Stimulated activated CD8-positive, alpha-beta memory T cell treated with anti-CD3 and anti-CD28 coated beads, Interleukin-12 subunit alpha, Interleukin-12 subunit beta, amount 100 ng/mL, for 4 hours (primary cell): ENCODE results near the gene SDC1.
"Not testable (repeated sequence)": the region's sequence is repeated elsewhere in the genome, so short reads cannot be mapped to it uniquely, and the experiment has no call there.

ENCODE experiments used
- DNase-seq: peaks from one replicate; pipeline ENCODE4 v3.0.0-alpha.2; 2020; ENCODE audit warnings: low read depth

SDC1 gene

DNA sequence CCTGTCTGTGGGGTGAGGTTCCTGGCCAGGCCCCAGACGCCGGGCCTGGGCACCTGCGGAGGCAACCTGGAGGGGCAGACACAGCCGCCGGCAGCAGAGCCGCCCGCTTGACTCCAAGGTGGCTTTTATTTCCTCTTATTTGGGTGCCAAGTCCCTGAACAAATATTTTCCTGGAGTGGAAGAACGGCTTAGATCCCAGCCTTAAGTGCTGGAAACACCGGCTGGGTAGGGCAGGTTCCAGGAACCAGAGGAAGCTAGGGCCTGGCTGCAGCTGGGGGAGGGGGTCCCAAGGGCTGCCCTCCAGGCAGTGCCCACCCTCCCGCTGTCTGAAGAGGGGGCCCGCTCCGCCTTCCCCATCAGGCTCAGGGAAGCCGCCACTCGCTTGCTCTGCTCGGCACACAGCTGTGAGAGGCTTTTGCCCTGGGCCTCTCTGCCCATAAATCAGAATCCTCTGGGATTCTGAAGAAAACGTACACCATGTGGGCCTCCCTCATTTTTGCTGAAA is 28.2 kb downstream of the SDC1 start:
- DNase-seq, result no peak

DNA sequence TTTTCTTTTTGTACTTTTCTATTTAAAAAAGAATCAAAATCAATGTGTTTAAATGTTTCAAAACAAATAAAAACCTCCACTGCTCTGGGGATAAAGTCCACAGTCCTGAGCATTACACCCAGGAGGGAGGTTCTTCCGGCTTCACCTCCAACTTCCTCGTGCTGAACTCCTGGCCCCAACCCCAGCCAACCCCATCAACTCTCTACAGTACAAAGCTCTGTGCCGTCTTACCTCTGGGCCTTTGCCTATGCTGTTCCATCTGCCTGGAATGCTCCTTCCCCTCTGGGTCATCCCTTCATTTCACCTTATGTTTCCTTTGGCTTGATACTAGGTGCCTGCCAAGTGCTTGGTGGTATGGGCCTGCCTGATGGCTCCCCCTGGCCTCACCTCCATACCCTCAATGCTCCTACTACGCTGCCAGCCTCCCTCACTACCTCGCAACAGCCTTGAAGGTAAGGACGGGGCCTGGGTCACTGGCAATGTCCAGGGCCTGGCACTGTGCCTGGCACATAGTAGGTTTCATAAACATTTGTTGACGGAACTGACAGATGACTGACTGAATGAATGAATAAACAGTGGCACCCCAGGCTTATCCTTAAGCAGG is 28.8 kb downstream of the SDC1 start:
- no peak for DNase-seq

DNA sequence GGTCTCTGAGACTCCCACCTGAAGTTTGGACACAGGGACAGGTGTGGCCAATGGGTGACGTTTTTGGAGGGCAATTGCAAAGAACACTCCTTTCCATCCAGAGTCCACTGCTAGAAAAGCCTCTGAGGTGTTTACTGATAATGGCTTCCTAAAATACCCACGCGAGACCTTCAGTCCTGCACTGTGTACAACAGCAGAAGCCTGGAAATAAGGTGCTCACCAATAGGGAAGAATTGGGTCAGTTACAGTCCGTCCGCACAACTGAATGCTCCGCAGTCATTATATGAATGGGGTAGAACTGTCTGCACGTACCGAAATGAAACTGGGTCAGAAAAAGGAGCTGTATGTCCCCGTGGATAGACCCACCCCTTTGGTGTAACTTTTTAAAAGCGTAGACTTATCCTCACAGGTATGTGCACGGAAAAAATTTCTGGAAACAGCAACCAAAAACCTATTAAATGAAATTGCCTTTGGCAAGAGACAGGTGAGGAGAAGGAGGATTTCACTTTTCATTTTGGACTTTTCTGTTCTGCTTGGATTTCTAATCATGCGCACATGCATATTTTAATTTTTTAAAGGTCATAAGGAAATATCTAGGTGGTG is 29.4 kb downstream of the SDC1 start:
- no peak for DNase-seq

DNA sequence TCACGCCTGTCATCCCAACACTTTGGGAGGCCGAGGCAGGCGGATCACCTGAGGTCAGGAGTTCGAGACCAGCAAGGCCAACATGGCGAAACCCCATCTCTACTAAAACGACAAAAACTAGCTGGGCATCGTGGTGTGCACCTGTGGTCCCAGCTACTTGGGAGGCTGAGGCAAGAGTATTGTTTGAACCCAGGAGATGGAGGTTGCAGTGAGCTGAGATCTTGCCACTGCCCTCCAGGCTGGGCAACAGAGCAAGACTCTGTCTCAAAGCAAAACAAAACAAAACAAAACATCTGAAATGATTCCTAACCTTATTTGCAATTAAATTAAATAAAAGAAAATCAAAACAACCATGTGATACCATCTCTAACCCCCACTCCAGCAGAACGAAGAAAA is 29.9 kb downstream of the SDC1 start:
- DNase-seq, result not testable (repeated sequence)

DNA sequence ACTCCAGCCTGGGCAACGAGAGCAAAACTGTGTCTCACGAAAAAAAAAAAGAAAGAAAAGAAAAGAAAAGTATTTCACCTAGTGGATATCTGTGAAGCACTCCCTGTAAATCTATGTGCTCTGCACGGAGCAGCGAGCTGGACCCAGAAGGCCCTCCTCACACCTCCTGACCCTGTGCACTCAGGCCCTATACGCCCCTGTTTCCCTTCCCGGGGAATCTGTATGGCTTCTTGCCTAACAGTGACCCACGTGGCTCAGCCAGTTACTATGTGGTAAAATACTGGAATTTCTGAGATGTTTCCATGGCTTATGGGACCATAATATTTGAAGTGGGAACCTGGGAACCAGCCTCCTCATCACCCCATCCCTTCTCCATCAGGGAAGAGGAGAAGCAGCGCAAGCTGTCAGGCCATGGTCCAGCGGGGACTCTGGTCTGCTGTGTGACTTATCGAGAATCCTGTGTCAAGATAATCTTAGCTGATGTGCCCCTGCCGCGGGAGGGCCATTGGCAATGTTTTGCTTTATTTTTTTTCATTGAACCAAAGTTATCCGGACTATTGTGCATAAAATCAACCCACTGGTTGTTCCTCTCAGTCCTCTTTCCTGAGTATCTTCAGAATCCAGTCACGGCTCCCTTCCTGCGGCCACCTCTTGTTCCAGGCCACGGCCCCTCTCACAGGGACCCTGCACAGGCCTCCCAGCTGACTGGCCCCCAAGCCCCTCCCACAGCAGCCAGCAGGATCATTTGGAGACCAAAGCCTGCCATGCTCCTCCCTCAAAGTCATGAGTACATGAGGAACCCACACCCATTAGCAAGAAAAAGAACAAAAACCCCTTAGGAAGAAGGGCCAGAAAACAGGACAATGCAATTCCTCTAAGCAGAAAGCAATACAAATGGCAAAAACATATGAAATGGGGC is 30.6 kb downstream of the SDC1 start:
- no peak for DNase-seq

DNA sequence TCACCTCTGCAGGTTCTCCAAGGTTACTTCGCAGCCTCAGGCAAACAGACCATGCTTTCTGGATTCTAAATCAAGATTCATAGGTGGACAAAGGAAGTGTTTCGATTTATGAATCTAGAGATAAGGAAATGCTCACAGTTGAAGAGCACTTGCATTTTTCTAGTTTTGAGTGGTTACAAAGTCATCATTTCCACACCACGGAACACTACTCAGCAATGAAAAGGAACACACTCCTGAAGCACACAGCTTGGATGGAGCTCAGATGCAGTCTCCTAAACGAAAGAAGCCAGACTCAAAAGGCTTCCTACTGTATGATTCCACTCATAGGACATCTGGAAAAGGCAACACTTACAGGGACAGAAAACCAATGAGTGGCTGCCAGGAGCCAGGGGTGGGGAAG is 31.7 kb downstream of the SDC1 start:
- no peak for DNase-seq

DNA sequence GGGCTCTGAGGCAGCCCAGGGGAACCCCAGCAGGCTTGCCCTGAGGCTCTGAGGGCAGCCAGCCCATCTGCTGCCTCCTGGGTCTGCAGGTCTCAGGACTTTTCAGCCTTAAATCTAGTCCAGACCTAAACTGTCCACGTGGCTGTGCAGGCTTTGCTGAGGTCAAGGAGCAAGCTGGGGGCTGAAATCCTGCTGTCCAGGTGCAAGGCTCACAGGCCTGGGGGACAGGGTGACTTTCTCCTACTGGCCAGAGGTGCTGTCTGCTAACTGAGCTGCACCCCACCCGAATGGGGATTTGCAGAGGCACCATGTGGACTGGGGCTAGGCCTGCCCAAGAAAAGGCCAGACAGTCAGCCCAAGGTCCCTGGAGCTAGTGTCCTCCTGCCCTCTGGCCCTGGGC is 32.1 kb downstream of the SDC1 start:
- DNase-seq, result no peak

DNA sequence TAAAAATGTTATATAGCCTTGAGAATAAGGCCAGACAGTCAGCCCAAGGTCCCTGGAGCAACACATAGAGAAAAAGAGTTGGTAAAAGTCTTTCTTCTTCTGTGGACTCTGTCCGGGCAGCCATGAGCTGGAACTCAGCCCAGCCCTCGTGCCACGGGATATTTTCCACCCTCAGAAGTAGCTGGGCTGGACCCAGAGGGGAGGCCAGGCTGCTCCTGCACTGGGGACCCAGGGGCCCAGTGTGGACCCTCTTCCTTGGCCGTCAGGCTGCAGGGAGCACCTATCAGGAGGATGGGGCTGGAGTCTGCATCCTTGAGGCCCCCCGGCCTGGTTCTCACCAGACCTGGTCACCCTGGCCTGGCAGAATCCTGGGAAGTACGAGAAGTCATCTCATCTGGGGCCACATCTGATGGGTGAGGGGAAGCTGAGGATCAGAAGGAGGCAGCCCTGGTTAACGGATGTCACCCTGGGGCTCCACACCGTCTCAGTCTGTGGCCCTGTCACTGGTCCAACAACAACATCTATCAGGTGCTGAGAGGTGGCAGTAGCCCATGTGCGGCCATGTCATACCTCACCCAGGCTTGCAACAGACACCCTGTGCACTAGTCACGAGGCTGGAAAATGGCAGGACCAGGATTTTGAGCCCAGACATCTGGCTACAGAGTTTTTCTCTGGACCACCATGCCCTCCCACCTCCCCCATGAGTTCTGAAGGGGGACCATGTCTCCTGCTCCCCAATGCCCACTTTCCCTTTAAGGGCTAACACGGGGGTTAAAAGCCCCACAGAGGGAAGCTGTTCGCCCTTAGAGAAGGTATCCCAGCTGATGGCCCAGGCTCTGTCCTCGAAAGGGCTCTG is 33.0 kb downstream of the SDC1 start:
- no peak for DNase-seq

DNA sequence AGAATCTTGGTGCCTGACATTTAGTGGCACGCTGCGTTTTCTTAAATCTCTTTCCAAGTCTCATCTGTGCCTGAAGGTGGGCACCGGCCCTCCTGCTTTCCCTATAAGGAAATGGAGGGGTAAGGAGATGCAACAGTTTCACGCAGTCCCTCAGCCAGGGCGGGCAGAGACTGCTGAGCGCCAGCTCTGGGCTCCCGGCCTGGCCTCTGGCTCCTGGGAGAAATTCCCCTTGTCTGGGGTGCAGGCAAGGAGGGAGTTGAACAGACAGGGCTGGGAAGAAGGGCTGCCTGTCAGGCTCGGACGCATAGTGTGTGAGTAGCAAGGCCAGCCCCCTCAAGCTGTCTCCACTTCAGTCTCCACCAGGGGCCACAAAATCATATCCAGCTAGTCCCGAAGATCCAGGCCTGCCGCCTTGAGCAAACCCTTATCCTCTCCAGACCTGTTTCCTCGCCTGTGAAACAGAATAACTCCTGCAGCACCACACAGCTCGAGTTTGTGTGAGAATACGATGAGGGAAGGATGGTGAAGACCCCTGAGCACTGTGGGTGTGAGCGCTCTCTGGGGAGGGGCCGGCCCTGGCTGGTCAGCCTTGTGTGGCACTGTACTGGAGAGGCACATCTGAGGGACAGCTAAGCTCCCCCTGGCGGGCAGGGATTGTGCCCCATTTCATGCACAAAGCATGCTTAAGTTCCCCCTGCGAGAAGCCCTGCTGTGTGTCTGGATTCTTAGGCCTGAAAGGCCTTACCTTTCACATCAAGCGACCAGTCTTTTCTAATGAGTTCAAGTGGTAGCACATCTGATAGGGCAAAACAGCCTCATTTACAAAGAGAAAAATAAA is 33.8 kb downstream of the SDC1 start:
- DNase-seq, result no peak

DNA sequence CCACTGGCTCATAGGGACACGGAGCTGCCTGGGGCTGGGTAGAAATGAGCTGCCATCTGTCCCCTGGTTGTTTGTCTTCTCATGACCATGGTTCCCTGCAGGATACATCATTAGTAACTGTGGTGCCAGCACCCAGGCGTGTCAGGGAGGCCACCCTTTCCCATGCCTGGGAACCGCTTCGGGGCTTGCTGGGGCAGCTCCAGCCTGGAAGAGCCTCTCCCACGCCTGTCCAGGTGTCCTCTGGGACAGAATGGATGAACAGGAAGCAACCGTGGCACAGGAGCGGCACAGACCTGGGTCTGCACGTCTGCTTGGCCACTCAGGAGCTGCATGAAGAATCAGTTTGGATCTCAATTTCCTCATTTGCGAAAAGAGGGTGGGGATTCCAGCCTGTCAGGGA is 34.8 kb downstream of the SDC1 start:
- no peak for DNase-seq

DNA sequence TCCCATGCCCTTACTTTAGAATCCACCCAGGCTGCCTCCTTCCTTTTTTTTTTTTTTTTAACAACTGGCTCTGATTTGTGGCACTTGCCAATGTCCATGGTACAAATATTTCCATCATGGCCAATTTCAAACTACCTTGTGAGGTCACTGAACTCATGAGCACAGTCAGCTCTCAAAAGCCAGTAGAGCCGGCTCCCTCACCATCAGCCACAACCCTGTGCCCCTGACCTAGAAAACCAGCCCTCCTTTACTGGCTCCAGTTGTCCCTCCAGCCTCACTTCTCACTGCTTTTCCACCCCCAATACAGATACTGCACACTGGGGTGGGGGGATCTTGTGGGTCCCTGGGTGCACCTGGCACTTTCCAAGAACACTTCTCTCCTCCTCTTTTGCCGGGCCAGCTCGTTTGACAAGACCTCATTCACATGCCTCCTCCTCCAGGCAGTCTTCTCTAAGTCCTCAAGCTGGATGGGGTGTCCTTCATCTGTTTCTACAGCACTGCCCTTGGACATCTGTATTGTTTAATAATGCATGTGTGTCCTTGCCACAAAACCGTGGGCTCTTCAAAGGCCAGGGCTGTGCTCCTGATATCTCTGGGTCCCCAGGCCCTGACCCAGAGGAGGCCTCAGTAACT is 35.5 kb downstream of the SDC1 start:
- no peak for DNase-seq

DNA sequence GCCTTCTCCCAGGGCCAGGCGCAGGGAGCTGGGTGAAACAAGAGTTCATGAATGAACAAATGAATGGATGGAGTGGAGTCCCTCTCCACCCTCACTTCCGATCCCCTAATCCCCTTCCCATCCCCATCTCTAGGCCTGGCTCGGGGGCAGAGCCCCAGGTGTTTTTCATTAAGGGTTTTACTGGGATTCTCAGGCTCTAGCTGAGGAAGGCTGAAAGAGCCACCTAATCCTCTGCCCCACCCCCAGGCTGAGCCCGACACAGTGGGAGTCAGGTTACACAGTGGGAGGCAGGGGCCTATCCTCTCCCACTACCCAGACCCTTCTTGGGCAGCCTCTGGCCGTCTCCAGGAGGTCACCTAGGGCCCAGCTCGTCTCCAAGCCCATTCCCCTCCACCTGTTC is 36.1 kb downstream of the SDC1 start:
- DNase-seq, result no peak

DNA sequence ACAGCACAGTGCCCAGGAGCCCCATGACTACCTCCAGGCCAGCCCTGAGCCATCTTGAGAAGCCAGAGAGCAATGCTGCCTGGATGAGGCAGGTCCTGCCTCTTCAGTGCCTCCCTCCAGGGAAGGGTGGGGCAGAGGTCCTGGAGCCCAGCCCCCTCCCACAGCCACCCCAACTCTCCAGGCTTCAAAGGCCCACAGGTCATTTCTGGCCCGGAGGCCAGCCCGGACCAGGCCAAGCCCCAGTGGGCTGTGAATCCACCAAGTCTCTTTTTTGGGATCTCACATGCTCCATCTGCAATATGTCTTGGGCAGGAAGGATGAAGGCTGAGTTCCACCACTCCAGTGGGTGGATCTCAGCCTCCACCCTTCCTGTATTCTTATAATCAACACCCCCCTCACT is 36.7 kb downstream of the SDC1 start:
- no peak for DNase-seq

DNA sequence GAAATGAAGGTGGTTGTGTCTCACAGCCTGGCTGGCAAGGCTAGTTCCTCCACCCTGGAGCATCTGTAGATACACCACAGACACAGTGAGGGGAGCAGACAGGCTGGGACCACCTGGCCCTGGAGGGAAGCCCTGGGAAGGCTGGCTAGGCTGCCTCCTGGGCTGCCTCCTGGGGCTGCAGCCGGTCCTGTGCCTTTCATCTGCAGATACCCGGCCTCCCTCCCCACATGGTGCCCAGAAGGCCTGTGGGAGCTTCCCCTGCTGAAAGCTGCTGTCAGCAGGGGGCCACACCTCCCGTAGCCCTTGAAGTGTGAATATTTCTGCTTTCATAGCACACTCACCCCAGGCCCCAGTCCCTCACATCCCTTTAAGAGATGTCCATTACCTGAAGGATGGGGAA is 37.6 kb downstream of the SDC1 start:
- no peak for DNase-seq

DNA sequence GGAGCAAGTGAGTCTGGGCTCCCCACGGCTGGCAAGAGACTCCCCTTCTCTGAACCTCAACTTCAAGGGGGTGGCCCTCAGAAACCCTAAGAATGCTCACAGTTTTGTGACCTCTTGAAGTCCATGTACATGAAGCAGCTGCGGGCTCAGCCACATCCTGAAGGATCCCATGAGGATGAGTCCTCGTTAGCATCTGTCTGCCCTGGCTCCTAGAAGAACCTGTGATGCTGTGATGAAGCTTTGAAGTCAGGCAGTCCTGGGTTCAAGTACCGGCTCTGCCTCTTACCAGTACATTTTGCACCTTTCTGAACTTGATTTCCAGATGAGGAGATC is 38.1 kb downstream of the SDC1 start:
- no peak for DNase-seq

DNA sequence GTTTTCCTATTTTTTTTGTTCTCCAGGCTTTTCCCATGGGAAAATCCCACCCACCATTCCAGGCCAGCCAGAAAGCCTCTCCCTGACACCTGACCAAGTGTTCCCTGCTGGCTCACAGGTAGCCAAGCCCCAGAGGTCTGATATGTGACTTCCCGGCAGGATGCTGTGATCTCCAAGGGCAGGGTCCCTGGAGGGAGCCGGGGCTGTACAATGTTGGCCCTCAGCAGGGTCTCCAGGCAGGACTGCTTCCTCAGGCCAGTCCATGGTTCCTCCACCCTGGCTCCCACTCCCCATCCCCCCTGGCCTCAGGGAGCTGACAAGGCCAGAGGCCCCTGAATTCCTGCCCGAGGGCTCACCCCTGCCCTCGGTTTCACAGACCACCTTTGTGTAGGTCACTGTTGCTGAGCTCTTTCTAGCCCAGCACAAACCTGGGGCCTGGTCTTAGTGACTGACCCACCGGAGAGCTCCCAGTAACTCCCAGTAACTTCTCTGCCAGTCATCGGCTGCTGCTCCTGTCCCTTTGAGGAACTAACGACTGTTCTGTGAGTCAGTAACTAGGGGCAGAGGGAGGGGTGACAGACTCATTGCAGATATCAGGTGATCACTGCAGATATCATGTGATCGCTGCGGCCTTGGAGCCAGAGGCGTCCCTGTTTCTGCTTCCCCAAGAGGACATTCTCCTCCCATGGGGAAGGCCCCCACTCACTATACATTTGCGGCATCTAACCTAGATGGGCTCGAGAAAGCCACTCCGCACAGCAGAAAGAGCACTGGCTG is 38.7 kb downstream of the SDC1 start:
- no peak for DNase-seq

DNA sequence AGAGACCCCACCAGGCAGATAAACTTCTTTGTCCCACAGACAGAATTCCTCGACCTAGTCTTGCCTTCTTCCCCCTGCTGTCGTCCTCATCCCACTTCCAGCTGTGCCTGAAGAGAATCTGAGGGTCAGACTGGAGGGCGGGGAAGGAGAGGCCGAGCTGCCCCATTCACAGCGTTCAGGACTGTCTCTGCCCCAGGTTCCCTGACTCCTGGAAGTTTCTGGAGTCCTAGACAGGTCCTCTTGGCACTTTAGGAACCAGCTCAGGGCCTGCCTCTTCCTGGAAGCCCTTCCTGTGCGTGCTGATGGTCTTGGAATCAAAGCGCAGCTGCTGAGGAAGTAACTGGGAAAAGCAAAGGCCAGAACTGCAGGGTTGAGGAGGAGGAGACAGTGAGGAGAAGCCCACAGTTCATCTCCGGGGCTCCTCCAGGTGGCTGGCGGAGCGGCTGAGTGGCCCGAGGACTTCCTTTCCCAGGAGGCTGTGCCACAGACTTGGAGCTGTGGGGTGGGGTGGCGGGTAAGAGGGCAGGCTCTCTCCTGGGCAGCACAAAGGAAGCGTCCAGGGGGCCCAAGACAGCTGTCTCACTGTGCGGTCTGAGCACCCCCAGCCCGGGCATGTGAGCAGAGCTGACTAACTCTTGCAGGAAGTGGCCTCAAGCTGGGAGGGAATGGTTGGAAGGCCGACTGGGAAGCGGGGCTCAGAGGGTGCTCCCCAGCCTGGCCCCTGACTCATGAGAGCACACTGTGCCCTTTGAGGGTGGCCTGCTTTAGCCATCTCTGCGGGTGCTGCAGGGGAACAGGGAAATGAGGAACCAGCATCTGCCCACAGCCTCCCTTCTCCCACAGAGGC is 39.5 kb downstream of the SDC1 start:
- no peak for DNase-seq

DNA sequence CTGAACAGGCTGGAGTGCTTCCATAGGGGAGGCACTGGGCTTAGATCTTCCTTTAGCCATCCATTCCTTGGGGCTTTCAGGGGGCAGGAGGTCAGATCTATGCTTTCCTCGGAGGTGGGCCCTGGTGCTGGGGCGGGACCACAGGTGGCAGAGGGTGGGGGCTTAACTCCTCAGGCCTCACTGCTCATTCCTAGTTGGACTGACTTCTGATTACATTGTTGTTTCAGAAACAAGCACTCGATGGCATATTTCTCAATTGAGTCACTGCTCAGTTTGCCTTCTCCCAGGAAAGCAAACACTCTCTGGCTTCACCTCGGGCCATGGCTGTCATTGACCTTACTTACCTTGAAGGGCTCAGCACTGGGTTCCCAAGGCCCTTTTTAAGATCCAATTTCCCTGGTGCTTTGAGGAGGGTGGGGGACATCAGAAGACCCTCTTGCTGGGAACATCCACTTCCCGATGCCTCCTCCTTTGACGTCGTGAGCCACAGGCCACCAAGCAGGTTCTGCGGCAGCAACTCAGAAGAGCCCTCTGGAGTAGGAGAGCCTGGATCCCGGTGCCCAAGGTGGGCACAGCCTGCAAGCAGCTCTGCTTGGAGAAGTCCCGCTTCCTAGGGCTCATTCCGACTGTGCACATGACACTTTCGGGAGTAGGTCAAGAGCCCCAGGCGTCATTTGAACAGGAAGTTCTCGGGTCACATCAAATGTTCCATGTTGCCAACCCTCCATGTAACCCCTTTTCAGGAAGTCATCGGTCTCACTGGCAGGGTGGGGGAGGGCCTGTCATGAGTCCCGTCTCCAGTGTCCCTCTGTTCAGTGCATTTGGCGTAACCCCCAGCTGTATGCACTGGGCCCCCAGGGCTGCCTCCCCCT is 40.6 kb downstream of the SDC1 start:
- DNase-seq, result no peak
